ENCODE data around the gene KCNT2. TPM values are rescaled to one million over a fixed set of nuclear protein-coding genes. Genes with fewer than 3 reads are reported as not detected.

The KCNT2 gene
- total RNA-seq, 1 experiment from 2014 or later, result 0.41 TPM

DNA sequence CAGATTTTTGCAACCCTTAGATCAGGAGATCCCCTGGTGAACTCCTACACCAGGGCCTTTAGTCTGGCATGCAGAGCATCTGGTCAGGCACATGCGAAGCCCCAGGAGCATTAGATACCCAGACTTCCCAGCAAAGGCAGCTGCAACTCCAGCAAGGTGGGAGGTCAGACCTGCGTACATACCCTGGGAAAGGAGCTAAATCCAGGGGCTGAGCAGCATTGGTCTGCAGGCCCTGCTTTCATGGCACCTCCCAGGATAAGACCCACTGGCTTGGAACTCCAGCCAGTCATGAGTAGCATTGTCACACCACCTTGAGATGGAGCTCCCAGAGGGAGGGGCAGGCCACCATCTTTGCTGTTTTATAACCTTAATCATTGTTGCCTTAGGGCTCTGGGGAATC is 92.3 kb downstream of the KCNT2 start:
- Histone ChIP-seq H3K27me3 (ENCODE audit: control insufficient read depth, insufficient read depth, low read length) (no peaks in the 10 kb centered on the region), H3K4me1 (ENCODE audit: control insufficient read depth, insufficient read depth, low read length) (no peaks in the 10 kb centered on the region), H3K9me3 (ENCODE audit: control insufficient read depth, insufficient read depth, low read depth, low read length) (no peaks in the 10 kb centered on the region), H3K27ac (ENCODE audit: low read length) (no peak overlapping the region), H3K4me3 (ENCODE audit: low read depth in 2 of 2, low read length in 2 of 2) (no peak overlapping the region), H3K36me3 (ENCODE audit: control insufficient read depth, insufficient read depth, low read length) (no peaks in the 10 kb centered on the region)
- ChIA-PET CTCF (no interaction called here), POLR2A (no interaction called here)
- no peak for TF ChIP-seq POLR2AphosphoS5 (IDR thresholded peaks at IDR 0.05; ENCODE audit: low read depth, low read length)
- TF ChIP-seq SIN3A (IDR thresholded peaks at IDR 0.05; ENCODE audit: borderline replicate concordance, insufficient read depth, low read depth, low read length), result no peak
- TF ChIP-seq, protein P1, sequence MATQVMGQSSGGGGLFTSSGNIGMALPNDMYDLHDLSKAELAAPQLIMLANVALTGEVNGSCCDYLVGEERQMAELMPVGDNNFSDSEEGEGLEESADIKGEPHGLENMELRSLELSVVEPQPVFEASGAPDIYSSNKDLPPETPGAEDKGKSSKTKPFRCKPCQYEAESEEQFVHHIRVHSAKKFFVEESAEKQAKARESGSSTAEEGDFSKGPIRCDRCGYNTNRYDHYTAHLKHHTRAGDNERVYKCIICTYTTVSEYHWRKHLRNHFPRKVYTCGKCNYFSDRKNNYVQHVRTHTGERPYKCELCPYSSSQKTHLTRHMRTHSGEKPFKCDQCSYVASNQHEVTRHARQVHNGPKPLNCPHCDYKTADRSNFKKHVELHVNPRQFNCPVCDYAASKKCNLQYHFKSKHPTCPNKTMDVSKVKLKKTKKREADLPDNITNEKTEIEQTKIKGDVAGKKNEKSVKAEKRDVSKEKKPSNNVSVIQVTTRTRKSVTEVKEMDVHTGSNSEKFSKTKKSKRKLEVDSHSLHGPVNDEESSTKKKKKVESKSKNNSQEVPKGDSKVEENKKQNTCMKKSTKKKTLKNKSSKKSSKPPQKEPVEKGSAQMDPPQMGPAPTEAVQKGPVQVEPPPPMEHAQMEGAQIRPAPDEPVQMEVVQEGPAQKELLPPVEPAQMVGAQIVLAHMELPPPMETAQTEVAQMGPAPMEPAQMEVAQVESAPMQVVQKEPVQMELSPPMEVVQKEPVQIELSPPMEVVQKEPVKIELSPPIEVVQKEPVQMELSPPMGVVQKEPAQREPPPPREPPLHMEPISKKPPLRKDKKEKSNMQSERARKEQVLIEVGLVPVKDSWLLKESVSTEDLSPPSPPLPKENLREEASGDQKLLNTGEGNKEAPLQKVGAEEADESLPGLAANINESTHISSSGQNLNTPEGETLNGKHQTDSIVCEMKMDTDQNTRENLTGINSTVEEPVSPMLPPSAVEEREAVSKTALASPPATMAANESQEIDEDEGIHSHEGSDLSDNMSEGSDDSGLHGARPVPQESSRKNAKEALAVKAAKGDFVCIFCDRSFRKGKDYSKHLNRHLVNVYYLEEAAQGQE (IDR thresholded peaks at IDR 0.05; ENCODE audit: insufficient read depth in 1 of 2, low read depth in 2 of 2, low read length in 1 of 2), result no peak
- TF ChIP-seq TCF7L2 (IDR thresholded peaks at IDR 0.05; ENCODE audit: low read depth, low read length), result no peak
- TF ChIP-seq, protein P2, sequence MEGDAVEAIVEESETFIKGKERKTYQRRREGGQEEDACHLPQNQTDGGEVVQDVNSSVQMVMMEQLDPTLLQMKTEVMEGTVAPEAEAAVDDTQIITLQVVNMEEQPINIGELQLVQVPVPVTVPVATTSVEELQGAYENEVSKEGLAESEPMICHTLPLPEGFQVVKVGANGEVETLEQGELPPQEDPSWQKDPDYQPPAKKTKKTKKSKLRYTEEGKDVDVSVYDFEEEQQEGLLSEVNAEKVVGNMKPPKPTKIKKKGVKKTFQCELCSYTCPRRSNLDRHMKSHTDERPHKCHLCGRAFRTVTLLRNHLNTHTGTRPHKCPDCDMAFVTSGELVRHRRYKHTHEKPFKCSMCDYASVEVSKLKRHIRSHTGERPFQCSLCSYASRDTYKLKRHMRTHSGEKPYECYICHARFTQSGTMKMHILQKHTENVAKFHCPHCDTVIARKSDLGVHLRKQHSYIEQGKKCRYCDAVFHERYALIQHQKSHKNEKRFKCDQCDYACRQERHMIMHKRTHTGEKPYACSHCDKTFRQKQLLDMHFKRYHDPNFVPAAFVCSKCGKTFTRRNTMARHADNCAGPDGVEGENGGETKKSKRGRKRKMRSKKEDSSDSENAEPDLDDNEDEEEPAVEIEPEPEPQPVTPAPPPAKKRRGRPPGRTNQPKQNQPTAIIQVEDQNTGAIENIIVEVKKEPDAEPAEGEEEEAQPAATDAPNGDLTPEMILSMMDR (IDR thresholded peaks at IDR 0.05), result no peak
- ATAC-seq (no peak), DNase-seq (ENCODE audit: low read depth, low spot score) (no peak)
- intact Hi-C loops (cut with micrococcal nuclease; ENCODE audit: unreplicated experiment) (no loop called here), in situ Hi-C loops (cut with HindIII; ENCODE audit: low pct_unique_long_range_greater_than_20kb, low sequenced_read_pairs) (no loop called here)
- BruUV-seq (replicated peaks), result no TSS peak

DNA sequence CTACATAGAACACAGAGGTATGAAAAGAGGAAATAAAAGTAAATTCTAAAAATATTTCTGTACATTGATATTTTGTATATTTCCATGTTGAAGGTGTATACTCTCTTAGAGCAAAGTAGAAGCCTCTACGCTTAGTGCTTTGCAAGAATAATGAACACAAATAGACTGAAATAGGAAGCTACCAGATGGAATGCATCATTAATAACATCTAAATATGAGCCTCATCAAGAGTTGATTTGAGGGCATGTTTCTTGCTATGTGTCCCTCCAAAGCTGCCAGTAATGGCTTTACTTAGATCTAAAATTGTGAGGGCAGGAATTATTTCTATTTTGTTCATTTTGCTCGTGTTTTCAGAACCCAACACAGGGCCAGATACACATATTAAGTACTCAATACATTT is 94.4 kb downstream of the KCNT2 start:
- BruUV-seq (replicated peaks), result no TSS peak
- ATAC-seq (no peak), DNase-seq (ENCODE audit: low read depth, low spot score) (no peak)
- ChIA-PET POLR2A (no interaction called here), CTCF (no interaction called here)
- intact Hi-C loops (cut with micrococcal nuclease; ENCODE audit: unreplicated experiment), result no loop called here
- Histone ChIP-seq H3K27ac (ENCODE audit: low read length) (no peak overlapping the region), H3K27me3 (ENCODE audit: control insufficient read depth, insufficient read depth, low read length) (no peaks in the 10 kb centered on the region), H3K36me3 (ENCODE audit: control insufficient read depth, insufficient read depth, low read length) (no peaks in the 10 kb centered on the region), H3K4me3 (ENCODE audit: low read depth in 2 of 2, low read length in 2 of 2) (no peak overlapping the region), H3K9me3 (ENCODE audit: control insufficient read depth, insufficient read depth, low read depth, low read length) (no peaks in the 10 kb centered on the region), H3K4me1 (ENCODE audit: control insufficient read depth, insufficient read depth, low read length) (no peaks in the 10 kb centered on the region)
- in situ Hi-C loops (cut with HindIII; ENCODE audit: low pct_unique_long_range_greater_than_20kb, low sequenced_read_pairs), result no loop called here
- TF ChIP-seq TCF7L2 (IDR thresholded peaks at IDR 0.05; ENCODE audit: low read depth, low read length), result no peak
- TF ChIP-seq, protein P2 (IDR thresholded peaks at IDR 0.05), result no peak
- TF ChIP-seq, protein P1 (IDR thresholded peaks at IDR 0.05; ENCODE audit: insufficient read depth in 1 of 2, low read depth in 2 of 2, low read length in 1 of 2), result no peak
- TF ChIP-seq POLR2AphosphoS5 (IDR thresholded peaks at IDR 0.05; ENCODE audit: low read depth, low read length), result no peak
- TF ChIP-seq SIN3A (IDR thresholded peaks at IDR 0.05; ENCODE audit: borderline replicate concordance, insufficient read depth, low read depth, low read length), result no peak
